ENCODE measurements around the gene CNOT11.

GRCh38 chr2:101300836-101301235 lies 48.1 kb downstream of the CNOT11 start:
- TF ChIP-seq CTCF (conservative IDR thresholded peaks at IDR 0.05), result no peak
- TF ChIP-seq ZFX (IDR thresholded peaks at IDR 0.05), result no peak
